Measurements from ENCODE around the gene CEBPZ.
"Not testable (repeated sequence)": the region's sequence is repeated elsewhere in the genome, so short reads cannot be mapped to it uniquely, and the experiment has no call there.

The CEBPZ gene

DNA sequence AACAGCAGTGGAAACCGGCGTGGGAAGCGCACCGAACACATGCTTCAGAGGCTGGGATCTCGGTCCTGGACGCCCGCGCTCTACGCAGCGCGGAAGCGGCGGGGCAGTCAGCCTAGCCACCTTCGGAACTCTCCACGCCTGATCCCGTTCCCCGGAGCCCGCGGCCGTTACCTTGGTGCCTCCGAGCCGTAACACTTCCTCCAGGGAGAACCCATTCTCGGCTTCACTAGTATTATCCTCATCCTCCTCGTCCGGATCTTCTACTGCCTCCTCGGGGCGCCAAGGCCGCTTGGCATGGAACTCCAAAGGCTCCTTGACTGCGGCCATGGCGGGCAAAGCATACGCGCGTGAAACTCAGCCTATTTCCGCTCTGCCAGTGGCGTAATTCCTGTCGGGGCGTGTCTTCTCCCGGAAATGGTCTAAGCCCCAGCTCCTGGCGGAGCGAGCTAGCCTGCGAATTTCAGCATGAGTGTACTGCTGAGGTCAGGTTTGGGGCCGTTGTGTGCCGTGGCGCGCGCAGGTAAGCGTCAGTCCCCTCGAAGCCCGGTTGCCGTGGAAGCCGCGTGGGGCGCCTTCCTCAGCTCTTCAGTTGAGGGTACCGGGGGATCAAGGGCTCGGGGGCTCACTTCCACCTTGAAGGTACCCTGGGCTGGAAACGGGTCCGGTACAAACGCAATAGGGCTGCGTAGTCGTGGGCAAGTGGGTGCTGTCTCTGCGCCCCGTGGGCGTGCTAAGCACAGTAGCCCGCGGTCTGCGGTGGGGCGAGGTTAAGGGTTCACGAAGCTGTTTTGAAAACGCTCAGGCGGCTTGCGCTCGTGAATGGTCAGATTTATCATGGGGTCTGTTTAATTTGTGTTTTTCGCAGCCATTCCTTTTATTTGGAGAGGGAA is at the start of gene CEBPZ, which contains the start of gene NDUFAF7:
TSS of gene CEBPZ (minus strand) at position 356 of the 890 bp plus-strand sequence. CDS start at position 327, 29 bp downstream.
TSS of gene NDUFAF7 (plus strand) at position 418 of the 890 bp plus-strand sequence. CDS start at position 466, 48 bp downstream.
- peak; percentile 92 for DNase-seq

GRCh38 chr2:37276291-37276690 is 44.9 kb upstream of the CEBPZ start:
- DNase-seq: no peak

DNA sequence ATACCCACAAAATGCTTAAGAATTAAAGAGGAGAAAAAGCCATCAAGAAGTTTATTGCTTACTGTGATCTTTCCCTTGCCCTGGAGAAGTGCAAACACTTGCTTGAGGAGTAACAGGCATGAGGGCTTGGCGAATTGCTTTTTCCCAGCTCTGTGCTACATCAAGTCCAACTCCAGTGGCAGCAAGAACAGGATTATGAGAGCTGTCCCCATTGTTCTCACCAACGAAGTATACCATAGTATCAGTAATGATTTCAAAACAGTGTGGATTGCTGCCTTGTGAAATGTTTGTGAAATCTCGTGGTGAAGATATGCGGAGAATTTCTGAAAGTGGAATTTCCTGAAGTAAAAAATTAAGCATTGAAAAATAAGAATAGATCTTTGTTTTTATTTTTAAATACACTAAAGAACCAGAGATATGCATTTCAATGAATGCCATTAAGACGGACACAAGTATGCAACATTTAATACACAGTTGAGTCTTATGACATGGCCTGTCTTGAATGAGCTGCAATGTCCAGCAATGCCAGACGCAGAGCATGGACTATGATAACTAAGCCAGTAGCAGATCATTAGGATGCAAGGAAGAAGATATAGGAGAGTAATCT is 43.1 kb upstream of the CEBPZ start:
- DNase-seq: no peak

DNA sequence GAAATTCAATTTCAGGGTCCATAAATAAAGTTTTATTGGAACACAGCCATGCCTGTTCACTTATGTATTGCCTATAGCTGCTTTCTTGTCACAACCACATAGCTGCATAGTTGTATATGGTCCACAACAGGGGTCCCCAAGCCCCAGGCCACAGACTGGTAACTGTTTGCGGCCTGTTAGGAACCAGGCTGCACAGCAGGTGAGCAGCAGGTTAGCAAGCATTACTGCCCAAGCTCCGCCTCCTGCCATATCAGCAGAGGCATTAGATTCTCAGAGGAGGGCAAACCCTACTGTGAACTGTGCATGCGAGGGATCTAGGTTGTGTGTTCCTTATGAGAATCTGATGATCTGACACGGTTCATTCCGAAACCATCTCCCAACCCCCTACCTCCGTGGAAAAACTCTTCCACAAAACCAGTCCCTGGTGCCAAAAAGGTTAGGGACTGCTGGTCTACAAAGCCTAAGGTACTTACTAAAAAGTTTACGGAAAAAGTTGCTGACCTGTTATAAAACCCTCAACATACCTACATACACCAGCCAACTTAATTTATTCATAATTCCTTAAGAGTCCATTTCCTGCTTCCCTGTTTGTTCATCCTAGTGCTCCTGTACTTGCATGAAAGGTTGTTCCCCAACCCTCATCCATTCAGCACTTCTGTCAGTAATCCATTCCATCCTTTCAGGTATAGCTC is 40.1 kb upstream of the CEBPZ start:
- DNase-seq: no peak

DNA sequence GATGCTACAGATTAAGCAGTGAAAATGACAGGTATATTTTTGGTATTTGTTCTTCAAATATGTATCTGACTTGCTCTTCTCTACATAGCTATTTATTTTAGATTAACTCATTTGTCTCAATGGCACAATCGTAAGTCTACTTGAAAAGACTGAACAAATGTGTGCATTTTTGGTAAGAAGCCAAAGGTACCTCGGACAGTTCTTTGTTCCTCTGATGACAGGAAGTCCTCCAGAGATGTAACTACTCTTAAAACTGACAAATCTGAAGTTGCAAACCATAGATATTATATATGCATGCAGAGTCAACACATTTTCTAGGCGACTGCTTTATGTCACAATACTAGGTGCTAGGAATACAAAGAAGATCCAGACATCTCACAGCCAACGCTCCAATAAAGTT is 36.7 kb upstream of the CEBPZ start:
- peak; percentile 1 for DNase-seq

DNA sequence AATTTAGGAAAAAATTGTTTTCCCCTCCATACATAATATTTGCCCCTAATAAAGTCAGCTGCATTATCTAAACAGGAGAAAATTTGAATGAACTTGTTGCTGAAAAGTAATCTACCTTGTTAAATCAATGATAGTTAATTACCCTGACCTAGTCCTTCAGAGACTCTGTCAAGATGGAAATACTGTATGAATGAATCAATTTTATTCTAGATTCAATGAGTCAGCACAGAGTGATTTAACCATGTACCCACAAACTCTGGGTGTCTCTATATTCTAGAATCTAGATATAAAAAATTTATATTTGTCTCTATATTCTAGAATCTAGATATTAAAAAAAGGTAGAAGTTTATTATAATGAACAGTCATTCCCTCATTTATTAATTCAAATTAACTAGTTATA is 36.3 kb upstream of the CEBPZ start:
- no peak for DNase-seq

DNA sequence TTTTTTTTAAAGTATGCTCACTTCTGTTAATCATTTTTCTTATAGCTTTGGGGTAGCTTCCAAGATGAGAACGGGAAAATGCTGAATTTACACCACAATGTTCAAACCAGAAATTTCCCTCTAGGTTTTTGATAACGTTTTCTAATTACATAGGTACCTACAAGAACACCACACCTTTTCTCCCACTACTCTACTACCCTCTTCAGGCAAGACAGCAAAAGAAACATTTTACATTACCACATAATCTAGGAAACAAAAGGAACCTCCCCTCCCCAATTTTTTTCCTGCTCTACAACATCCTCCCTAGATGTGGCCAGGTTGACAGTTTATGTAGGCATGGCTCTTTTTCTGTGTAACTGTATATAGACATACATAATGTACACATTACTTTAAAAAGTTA is 32.4 kb upstream of the CEBPZ start:
- DNase-seq: no peak

DNA sequence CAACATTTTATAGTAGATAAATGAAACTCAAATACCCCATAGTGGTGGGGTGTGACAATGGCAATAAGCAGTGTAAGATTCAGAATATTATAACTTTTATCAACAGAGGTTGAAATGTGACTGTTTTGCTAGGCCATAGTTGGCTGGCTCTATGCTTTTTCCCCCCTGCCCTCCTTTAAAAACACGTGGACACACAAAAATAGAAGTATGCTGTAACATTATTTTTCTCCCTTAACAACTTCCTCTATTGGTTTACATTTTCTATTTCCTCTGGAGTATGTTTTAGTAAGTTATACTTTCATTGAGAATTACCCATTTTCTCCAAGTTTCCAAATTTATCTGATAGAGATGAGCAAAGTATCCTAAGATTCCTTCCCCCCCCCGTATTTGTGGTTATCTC is 31.1 kb upstream of the CEBPZ start:
- no peak for DNase-seq

- no peak for DNase-seq
These were observed 19.7 kb upstream of the CEBPZ start for GRCh38 chr2:37250869-37251740.

DNA sequence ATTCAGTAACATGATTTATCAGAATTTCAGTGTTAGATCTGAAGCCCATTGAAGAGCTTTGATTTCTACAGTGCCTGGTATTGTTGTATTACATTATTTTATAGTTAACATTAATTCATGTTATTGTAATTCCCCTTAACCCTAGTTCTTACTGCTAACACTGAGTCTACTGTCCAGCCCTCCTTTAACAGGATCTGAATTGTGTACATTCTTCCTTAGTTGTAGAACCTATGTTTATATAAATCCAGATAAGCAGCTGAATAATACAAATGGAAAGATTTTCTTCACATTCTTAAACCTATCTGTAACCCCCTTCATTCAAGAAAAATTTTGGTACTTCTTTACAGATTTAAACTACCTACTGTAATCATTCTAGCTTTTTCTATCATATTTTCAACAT is 14.8 kb upstream of the CEBPZ start:
- no peak for DNase-seq

GRCh38 chr2:37244755-37245154 is 13.4 kb upstream of the CEBPZ start:
- no peak for DNase-seq

DNA sequence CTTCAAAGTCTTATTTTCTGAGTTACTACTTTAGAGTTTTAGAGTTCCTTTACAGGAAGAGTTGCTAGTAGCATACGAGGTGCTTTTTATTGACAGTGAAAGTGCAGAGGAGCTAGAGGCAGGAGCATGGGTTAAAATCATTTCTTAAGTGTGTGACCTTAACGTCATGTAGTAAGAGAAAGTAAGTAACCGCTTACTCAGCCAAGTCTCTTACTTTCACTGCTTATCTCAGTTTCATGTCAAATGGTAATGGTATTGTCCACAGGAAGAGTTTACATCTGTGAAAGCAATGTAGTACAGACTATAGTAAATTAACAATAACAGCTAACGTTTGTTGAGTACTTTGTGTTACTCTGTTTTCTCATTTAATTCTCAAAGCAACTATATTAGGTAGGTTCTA is 12.6 kb upstream of the CEBPZ start:
- no peak for DNase-seq

- DNase-seq: no peak
These were observed 12.0 kb upstream of the CEBPZ start for GRCh38 chr2:37243435-37243834.

DNA sequence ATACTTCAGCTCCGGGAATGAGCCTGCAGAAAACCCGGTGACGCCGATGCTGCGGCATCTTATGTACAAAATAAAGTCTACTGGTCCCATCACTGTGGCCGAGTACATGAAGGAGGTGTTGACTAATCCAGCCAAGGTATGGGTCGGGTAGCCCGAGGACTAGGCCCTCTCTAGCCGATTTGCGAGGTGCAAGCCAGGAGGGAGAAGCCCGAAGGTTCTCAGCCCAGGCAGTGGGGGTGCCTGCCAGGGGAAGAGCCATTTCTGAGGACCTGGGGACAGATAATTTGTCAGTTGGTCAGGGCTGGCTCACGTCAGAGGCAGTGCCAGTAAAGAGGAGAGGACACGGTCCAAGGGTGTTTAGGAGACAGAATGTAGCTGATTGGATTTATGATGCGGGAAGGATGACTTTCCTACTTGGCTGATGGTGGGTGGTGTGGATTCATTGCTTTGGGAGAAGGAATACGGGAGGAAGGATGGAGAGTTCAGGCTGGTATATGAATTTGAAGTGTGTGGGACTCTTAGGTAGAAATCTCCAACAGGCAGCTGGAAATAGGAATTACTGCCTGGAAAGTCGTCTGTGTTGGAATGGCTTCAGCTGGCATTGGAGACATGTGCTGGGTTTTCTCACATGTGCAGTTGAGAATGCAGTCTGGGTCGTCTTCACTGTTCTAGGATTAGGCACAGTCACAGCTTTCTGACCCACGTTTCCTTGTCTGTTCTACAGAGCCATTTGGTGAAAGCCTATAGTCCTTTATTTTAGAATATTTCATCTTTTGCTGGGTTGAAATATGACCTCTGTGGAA is 936 bp upstream of the CEBPZ start:
- no peak for DNase-seq

GRCh38 chr2:37230581-37230980 is 815 bp downstream of the CEBPZ start:
- DNase-seq: peak; percentile 2

GRCh38 chr2:37228788-37229187 is 2.6 kb downstream of the CEBPZ start:
- DNase-seq: no peak

GRCh38 chr2:37226863-37227262 is 4.5 kb downstream of the CEBPZ start:
- no peak for DNase-seq

- not testable (repeated sequence) for DNase-seq
These were observed 6.3 kb downstream of the CEBPZ start for GRCh38 chr2:37225129-37225528.

- no peak for DNase-seq
These were observed 7.3 kb downstream of the CEBPZ start for GRCh38 chr2:37224063-37224462.

DNA sequence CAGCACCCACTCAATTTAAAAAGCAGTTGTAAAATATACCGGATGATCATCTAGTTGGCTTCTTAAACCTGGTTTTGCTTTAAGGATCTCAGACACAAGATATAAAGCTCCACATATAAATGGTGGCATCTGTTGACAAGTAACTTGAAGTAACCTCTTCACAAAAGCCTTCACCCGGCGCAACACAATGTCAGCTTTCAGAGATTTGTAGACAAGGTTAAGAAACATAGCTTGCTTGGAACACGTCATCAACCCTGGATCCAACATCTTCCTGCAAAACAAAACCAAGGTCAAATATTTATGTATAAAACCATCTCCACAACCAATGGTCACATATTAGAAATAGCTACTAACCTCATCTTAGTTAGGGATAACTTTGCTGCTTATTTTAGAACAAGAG is 8.3 kb downstream of the CEBPZ start:
- DNase-seq: no peak

DNA sequence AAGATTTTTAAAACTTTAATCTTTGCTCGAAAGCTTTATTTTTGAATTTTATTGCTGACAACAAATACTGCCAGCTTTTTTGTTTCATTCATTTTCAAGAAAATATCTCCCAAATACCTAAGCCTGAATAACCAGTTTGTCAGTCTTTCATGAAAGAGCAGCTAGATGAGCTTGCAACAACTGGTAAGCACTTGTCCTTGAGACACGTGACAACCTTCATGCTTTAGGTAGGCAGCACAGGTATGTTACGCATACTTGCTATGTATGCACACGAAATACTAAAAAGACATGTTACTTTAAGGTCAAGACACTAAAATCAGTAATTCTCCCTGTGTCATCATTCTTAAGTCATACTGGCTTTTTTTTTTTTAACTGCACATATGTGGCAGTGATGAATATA is 12.3 kb downstream of the CEBPZ start:
- DNase-seq: no peak

DNA sequence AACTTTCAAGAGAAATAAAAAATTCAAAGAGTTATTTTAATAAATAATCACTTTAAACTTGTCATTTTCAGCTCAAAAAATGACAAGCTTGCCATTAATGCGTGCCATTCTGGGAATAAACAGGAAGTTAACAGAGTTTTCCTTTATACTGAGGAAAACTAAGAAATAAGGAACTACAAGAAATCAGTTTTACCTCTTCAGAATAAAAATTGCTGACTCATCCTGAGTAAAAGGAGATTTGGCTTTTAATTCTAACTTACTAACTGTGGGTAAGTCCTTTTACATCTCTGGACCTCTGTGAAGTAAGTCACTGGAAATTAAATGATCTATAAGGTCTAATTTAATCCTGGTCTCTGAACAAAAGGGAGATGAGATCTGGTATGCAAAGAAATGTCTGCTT is 16.1 kb downstream of the CEBPZ start:
- no peak for DNase-seq

Data from NCI-H345 (cell line).